ENCODE data around the gene CTTN. TPM values are rescaled to one million over a fixed set of nuclear protein-coding genes. Genes with fewer than 3 reads are reported as not detected.
"Not testable (repeated sequence)": the region's sequence is repeated elsewhere in the genome, so short reads cannot be mapped to it uniquely, and the experiment has no call there.

The CTTN gene
- total RNA-seq, 1 donor = 16.5 TPM

DNA sequence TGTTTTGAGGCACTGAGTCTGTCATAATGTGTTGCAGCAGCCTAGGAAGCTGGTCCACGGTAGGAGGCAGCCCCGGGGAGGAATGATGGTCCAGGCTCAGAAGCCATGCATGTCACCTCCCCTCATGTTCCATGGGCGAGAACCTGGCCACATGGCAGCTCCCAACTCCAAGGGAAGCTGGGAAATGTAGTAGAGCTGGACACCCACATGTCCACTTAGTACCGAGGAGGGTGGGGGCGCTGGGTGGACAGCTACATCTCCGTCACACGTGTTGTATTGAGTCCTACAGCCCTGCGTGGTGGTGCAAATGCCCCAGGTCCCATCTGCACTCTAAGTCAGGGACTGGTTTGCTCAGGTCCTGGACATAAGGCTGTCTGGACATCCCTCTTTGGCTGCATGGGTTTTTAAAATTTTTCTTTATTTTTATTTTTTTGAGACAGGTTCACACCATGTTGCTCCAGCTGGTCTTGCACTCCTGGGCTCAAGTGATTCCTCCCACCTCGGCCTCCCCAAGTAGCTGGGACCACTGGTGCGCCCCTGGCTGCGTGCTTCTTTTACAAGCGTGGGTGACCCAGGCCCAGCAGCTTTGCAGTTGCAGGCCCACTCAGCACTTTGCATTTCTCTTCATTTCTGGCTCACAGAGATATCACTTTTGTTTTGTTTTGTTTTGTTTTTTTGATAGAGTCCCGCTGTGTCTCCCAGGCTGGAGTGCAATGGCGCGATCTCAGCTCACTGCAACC is 3.9 kb upstream of the CTTN start:
- Histone ChIP-seq H3K4me1 (ENCODE audit: insufficient read depth, low read length) (peaks cover 28% of the 10 kb centered on the region), H3K4me3 (ENCODE audit: low read length) (no peak overlapping the region), H3K27me3 (ENCODE audit: insufficient read depth, low read length) (peaks cover 75% of the 10 kb centered on the region), H3K9me3 (ENCODE audit: low read depth, low read length) (no peaks in the 10 kb centered on the region)

DNA sequence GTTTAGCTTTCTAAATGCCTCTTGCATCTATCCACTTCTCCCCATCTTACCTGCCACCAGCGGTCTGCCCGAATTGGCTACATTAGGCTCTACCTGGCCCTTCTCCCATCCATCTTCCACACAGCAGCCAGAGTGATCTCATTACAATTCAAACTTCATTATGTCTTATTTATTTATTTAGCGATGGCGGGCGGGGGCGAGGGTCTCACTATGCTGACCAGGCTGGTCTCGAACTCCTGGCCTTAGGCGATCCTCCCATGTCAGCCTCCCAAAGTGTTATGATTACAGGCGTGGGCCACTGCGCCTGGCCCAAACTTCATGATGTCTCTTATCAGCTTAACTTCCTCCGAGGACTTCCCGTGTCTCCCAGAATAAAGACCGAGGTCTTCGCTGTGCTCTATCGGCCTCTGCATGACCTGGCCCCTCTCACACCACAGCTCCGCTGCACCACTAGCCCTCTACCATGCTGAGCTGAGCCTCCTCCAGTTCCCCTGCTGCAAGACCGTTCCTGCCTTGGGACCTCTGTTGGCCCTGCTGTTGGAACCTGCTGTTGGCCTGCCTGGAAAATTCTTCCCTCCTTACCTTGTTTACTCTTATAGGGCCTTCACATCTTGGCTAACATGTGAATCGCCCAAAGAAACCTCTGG is 870 bp upstream of the CTTN start:
- Histone ChIP-seq H3K4me1 (ENCODE audit: insufficient read depth, low read length) (peaks cover 36% of the 10 kb centered on the region), H3K27me3 (ENCODE audit: insufficient read depth, low read length) (peaks cover 86% of the 10 kb centered on the region), H3K4me3 (ENCODE audit: low read length) (no peak overlapping the region), H3K9me3 (ENCODE audit: low read depth, low read length) (no peaks in the 10 kb centered on the region)

DNA sequence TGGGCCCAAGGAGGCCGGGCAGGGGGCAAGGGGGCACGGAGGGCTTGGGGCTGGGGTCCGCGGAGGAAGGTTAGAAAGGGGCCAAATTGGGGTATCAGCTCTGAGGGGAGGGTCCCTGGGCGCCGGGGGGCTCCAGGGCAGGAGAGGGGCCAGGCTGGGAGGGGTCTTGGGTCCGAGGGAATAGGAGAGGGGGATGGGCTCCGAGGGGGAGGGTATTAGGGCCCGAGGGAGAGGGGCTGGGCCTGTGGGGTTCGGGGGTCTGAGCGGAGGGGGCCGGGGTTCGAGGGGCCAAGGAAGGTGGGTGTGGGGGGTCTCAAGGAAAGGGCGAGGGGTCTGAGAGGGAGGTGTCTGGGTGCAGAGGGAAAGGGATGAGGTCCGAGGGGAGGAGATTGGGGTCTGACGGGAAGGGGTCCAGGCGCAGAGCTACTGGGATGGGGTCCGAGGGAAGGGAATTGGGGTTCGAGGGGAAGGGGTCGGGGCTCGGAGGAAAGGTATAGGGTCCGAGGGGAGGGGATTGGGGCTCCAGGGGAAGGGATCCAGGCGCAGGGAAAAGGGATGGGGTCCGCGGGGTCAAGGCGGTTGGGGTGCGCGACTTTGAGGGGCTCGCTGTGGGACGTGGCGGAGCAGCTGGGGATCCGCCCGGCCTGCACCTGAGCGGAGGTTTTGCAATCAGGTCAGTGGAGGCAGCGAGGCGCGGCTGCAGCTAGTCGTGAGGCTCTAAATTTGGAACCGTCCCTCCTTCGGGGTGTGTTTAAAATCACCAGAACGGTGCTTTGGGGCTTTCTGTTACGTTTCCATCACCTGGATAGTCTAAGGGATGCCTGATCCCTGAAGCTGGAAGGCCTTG is 728 bp downstream of the CTTN start:
- Histone ChIP-seq H3K4me1 (ENCODE audit: insufficient read depth, low read length) (peaks cover 36% of the 10 kb centered on the region), H3K9me3 (ENCODE audit: low read depth, low read length) (no peaks in the 10 kb centered on the region), H3K4me3 (ENCODE audit: low read length) (no peak overlapping the region), H3K27me3 (ENCODE audit: insufficient read depth, low read length) (peaks cover 86% of the 10 kb centered on the region)

DNA sequence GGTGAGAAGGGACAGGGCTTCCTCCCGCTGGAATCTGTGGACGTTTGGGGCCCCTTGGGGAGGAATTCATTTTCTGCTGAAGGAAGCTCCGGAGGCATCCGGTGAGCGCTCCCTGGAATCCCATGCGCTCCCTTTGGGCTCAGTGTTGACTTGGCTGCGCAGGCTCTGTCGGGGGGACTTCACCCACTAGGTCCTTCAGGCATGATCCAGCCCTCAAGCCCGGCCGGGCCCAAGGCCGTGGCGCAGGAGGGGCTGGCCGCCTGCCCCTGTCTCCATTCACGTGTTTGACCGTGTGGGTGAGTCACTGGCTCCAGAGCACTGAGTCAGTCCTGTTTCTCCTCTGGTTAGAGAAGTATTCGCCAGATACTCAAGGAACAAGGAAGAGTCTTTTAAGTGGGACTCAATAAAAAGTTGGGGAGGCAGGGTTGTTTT is 1.4 kb downstream of the CTTN start:
- Histone ChIP-seq H3K27me3 (ENCODE audit: insufficient read depth, low read length) (peaks cover 86% of the 10 kb centered on the region), H3K4me1 (ENCODE audit: insufficient read depth, low read length) (peaks cover 36% of the 10 kb centered on the region), H3K9me3 (ENCODE audit: low read depth, low read length) (no peaks in the 10 kb centered on the region), H3K4me3 (ENCODE audit: low read length) (no peak overlapping the region)

DNA sequence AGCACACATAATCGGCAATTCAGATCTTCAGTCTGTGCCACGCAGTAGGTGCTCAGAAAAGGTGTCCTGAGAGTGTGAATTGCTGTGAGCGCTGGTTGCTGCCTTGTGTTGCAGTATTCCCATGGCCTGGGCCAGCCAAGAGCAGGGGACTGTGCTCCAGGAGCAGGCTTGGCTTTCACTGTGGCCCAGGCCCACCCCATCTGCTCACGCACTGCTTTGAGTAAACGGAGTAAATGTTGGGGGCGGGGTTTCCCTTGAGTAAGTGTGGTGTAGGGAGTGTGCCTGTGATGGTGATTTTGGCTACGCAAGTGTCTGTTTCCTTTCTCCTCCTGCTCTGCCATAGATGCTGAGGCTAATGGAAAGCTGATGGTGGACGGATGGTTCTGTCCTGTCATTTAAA is 2.3 kb downstream of the CTTN start:
- Histone ChIP-seq H3K4me3 (ENCODE audit: low read length) (no peak overlapping the region), H3K4me1 (ENCODE audit: insufficient read depth, low read length) (peaks cover 36% of the 10 kb centered on the region), H3K9me3 (ENCODE audit: low read depth, low read length) (no peaks in the 10 kb centered on the region), H3K27me3 (ENCODE audit: insufficient read depth, low read length) (peaks cover 86% of the 10 kb centered on the region)

DNA sequence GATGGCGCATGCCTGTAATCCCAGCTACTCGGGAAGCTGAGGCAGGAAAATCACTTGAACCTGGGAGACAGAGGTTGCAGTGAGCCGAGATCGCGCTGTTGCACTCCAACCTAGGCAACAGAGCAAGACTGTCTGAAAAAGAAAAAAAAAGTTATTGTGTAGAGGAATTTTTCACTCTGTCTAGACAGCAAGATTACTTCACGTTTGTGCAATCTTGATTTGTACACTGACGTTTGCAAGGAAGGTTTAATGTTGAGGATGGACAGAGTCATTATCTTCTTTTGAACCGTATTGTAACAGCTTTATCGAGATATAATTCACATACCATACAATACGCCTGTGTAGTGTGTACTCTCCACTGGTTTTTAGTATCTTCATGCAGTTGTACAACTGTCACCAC is 3.7 kb downstream of the CTTN start:
- peaks cover 30% of the 10 kb centered on the region for H3K4me1 ChIP-seq (ENCODE audit: insufficient read depth, low read length)
- H3K9me3 ChIP-seq (ENCODE audit: low read depth, low read length) = no peaks in the 10 kb centered on the region
- no peak overlapping the region for H3K4me3 ChIP-seq (ENCODE audit: low read length)
- peaks cover 87% of the 10 kb centered on the region for H3K27me3 ChIP-seq (ENCODE audit: insufficient read depth, low read length)

DNA sequence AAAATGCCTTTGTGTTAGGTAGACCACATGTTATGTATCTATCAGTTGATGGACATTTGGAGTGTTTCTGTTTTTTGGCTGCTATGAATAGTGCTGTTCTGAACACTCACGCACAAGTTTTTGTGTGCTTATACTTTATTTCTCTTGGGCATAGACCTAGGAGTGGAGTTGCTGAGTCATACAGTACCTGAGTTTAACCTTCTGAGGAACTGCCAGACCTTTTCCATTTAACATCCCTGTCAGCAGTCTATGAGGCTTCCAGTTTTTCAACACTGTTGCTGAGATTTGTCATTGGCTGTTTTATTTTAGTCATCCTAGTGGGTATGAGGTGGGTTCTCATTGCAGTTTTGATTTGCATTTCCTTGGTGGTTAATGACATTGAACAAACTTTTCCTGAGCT is 4.4 kb downstream of the CTTN start:
- no peaks in the 10 kb centered on the region for H3K9me3 ChIP-seq (ENCODE audit: low read depth, low read length)
- no peak overlapping the region for H3K4me3 ChIP-seq (ENCODE audit: low read length)
- peaks cover 89% of the 10 kb centered on the region for H3K27me3 ChIP-seq (ENCODE audit: insufficient read depth, low read length)
- peaks cover 23% of the 10 kb centered on the region for H3K4me1 ChIP-seq (ENCODE audit: insufficient read depth, low read length)

DNA sequence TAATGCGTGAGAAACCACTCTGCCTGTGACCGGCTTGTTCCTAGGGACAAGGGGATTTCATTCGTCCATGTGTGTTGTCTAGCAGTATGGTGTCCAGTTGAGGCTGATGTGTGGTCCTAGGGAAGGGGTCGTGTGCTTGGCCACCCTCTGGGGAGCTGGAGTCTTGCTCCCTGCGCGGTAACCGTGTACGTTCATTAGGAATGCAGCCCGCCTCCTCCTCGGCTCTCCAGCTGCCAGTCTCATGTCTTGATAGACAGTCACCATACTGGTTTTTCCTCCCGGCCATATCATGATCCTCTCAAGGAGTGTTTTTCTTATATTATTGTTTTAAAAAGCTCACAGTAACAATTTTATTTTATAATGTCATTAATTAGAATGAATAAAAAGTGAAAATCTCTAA is 5.9 kb downstream of the CTTN start:
- Histone ChIP-seq H3K27me3 (ENCODE audit: insufficient read depth, low read length) (peaks cover 98% of the 10 kb centered on the region), H3K4me1 (ENCODE audit: insufficient read depth, low read length) (peaks cover 9% of the 10 kb centered on the region), H3K4me3 (ENCODE audit: low read length) (no peak overlapping the region), H3K9me3 (ENCODE audit: low read depth, low read length) (no peaks in the 10 kb centered on the region)

DNA sequence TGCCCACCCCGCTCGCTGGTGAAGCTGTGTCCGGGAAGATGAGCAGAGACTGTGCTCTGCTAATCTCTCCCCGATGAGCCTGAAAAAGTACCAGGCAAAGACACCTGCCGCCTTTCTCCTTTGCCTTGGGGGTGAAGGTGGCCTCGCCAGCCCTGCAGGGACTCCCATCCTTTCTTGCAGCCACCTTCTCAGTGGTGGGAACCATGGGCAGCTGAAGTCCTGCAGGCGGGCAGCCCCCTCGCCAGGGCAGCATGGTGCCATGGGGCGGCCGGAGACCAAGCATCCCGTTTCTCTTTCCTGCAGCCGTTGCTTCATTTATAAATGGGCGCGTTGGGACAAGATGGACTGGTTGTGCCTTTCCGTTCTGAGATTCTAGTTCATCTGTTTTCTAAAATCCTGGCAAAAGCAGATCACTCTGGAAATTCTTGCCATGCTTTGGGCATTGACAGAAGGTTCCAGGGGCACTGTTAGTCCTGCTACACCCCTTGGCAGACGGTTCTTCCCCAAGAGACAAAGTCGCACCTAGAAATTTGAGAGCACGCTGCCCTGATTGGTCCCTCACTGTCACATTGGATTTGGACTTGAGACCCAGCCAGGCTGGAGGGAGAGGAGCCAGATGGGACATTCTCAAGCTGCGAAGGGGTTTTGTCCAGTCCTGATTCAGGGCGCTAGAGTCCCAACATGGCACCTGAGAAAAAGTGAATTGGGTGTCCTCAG is 7.5 kb downstream of the CTTN start:
- Histone ChIP-seq H3K4me3 (ENCODE audit: low read length) (no peak overlapping the region), H3K27me3 (ENCODE audit: insufficient read depth, low read length) (peaks cover 98% of the 10 kb centered on the region), H3K9me3 (ENCODE audit: low read depth, low read length) (no peaks in the 10 kb centered on the region), H3K4me1 (ENCODE audit: insufficient read depth, low read length) (no peaks in the 10 kb centered on the region)

DNA sequence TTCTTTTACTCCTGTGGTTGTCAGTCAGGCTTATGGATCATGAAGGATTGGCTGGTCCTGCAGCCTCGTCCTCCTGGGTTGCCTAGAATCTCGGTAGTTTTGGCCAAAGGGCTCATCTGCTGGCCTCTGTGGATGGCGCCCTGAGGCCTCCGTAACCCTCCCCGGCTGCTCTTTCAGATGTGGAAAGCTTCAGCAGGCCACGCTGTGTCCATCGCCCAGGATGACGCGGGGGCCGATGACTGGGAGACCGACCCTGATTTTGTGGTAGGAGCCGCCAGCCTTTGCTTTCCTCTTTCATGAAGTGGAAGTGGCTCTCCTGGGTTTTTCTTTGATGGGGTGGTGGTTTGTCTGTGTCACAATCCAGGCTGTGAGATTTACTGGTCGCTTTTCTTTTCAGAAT is 8.8 kb downstream of the CTTN start:
- H3K9me3 ChIP-seq (ENCODE audit: low read depth, low read length) = no peaks in the 10 kb centered on the region
- no peak overlapping the region for H3K4me3 ChIP-seq (ENCODE audit: low read length)
- no peaks in the 10 kb centered on the region for H3K4me1 ChIP-seq (ENCODE audit: insufficient read depth, low read length)
- peaks cover 95% of the 10 kb centered on the region for H3K27me3 ChIP-seq (ENCODE audit: insufficient read depth, low read length)

DNA sequence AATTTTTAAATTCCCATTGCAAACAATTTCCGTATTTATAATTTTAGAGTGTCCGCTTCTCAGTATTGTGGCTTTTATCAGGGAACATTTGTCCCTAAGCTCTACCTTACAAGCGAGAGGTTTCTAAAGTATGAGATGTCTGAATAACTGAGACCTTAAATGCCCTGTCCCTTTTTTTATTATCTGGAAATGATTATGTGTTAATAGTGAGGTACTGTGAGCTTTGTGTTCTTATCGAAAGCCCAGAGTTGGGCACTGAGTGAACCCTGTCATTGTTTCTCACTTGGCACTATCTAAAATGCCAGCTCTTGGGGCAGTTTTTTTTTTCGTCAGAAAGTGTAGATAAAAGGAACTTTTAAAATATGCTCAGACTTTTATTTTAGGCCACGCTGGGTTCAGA is 9.5 kb downstream of the CTTN start:
- Histone ChIP-seq H3K9me3 (ENCODE audit: low read depth, low read length) (no peaks in the 10 kb centered on the region), H3K27me3 (ENCODE audit: insufficient read depth, low read length) (peaks cover 95% of the 10 kb centered on the region), H3K4me1 (ENCODE audit: insufficient read depth, low read length) (no peaks in the 10 kb centered on the region), H3K4me3 (ENCODE audit: low read length) (no peak overlapping the region)

DNA sequence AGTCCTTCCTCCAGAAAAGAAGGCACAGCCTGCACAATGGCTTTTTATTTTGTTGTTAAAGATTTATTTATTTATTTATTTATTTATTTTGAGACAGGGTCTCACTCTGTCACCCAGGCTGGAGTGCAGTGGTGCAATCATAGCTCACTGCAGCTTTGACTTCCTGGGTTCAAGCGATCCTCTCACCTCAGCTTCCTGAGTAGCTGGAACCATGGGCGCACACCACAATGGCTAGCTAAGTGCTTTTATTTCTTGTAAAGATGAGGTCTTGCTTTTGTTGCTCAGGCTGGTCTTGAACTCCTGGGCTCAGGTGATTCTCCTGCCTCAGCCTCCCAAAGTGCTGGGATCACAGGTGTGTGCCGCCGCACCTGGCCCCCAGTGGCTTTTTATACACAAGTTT is 10.0 kb downstream of the CTTN start:
- H3K4me1 ChIP-seq (ENCODE audit: insufficient read depth, low read length); H3K9me3 ChIP-seq (ENCODE audit: low read depth, low read length); H3K4me3 ChIP-seq (ENCODE audit: low read length): not testable (repeated sequence)
- H3K27me3 ChIP-seq (ENCODE audit: insufficient read depth, low read length) = peaks cover 95% of the 10 kb centered on the region

DNA sequence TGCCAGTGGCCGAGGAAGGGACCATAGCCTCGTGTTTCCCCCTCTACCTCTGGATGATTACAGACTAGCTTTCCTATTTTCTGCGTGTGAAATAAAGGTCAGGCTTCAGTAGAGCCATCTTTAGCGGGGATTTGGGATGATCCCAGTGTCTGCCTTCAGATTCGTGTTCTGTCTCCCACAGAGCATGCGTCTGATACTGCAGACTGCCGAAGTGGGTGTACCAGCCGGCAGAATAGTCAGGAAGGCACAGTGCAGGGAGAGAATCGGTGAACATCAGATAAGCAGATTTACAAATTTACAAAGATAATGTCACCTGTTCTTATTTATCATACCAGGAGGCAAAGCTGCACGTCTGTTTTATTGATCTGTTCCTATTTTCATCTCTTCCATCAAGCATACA is 11.1 kb downstream of the CTTN start:
- no peak overlapping the region for H3K4me3 ChIP-seq (ENCODE audit: low read length)

DNA sequence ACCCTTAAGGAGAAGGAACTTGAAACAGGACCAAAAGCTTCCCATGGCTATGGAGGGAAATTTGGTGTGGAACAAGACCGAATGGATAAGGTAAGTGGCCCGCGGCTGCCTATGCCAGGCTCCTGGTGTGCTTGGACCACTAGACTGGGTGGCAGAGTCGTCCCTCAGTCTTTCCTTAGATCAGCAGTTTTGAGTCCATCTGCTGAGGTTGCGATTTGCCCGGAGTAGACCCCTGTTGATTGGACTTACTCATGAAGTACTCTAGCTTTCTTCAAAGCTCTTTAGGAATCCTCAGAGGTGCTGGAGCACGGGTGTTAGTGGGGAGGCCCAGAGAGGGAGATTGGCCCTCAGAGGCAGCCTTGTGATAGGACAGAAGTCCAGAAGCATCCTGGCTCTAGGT is 11.5 kb downstream of the CTTN start:
- H3K4me3 ChIP-seq (ENCODE audit: low read length) = no peak overlapping the region
- peaks cover 87% of the 10 kb centered on the region for H3K27me3 ChIP-seq (ENCODE audit: insufficient read depth, low read length)
- no peaks in the 10 kb centered on the region for H3K4me1 ChIP-seq (ENCODE audit: insufficient read depth, low read length)
- no peaks in the 10 kb centered on the region for H3K9me3 ChIP-seq (ENCODE audit: low read depth, low read length)

More for the DNA sequence above, 11.1 kb downstream of the CTTN start:
- H3K27me3 ChIP-seq (ENCODE audit: insufficient read depth, low read length) = peaks cover 87% of the 10 kb centered on the region
- H3K9me3 ChIP-seq (ENCODE audit: low read depth, low read length) = no peaks in the 10 kb centered on the region
- no peaks in the 10 kb centered on the region for H3K4me1 ChIP-seq (ENCODE audit: insufficient read depth, low read length)

Data from mononuclear cell (primary cell).